ENCODE measurements around the gene UGT2A2.

Gene UGT2A2

DNA sequence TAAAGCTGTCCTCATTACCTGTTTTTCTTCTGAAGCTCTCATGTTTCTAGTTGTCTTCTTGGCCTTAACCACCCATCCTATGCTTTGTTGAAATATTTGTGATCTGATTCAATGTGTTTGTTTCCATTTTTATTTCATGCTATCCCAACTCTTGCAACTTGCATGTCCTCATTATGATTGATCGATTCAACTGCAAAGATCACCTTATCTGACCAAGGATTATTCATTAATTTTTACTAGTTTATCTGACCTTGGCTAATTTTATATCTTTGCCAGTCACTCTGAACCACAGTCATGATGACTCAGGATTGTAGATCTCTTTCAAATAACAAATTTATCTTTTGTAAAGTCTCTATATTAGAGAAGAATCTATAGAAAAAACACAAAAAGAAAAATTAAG is 70.7 kb downstream of the UGT2A2 start:
- DNase-seq, result no peak

DNA sequence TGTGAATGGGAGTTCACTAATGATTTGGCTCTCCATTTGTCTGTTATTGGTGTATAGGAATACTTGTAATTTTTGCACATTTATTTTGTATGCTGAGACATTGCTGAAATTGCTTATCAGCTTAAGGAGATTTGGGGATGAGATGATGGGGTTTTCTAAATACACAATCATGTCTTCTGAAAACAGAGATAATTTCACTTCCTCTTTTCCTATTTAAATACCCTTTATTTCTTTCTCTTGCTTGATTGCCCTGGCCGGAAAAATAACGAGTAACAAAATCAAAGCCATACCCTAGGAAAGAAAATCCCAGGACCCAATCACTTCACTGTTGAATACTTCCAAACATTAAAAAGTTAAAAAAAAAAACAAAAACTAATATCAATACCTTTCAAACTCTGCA is 76.0 kb downstream of the UGT2A2 start:
- DNase-seq, result no peak

DNA sequence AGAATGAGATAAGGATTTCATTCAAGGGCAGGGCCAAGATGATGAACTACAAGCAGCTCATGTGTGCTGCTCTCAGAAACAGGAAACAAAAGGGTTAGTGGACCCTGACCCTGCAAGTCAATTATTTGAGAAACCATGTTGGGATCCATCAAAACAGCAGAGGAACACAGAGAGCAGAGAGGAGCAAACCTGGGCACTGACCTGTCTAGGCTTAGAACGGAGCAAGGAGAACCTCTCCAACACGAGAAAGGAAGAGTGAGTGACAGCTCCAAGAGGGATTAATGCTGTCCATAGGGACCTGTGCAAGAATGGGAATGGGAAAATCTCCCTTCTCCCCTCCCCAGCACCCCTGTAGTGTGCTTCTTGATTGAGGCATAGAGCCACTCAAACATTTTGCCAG is 89.8 kb downstream of the UGT2A2 start:
- DNase-seq, result no peak

DNA sequence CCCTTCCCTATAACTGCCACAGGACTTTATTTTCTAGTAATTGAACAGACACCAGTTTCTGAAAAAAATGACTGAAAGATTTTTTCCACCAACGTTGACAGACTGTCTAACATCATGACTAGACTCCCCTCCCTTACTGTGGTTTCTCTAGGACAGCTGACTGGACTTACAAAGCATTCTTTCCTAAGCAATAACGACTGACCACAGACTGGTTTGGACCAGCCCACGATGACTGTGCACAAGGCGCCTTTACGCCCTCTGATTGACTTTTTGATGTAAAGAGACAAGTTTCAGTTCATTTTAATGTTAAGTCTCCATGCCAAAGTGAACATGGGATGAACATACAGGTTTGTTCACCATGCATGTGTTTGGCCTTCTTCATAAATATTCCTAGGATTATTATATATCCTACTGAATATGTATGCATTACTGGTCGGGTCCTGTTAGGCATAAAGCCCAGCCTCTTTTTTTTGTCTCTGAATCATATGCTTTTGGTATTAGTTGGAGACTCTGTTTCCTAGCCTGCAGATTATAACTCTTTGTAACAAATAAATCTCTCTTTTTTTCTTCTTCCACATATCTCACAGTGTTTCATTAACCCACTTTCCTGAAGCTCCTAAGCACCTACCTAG is 93.2 kb downstream of the UGT2A2 start:
- DNase-seq, result no peak
